GM19351 (cell line): ENCODE data around the gene ZMPSTE24.

Source experiments
- ATAC-seq: cut with Tn5 transposase; IDR thresholded peaks from one replicate; pipeline ENCODE4 v1.9.1; 2021; ENCODE audit warnings: mild to moderate bottlenecking, moderate library complexity; ENCODE audit not compliant: unreplicated experiment

The ZMPSTE24 gene

DNA sequence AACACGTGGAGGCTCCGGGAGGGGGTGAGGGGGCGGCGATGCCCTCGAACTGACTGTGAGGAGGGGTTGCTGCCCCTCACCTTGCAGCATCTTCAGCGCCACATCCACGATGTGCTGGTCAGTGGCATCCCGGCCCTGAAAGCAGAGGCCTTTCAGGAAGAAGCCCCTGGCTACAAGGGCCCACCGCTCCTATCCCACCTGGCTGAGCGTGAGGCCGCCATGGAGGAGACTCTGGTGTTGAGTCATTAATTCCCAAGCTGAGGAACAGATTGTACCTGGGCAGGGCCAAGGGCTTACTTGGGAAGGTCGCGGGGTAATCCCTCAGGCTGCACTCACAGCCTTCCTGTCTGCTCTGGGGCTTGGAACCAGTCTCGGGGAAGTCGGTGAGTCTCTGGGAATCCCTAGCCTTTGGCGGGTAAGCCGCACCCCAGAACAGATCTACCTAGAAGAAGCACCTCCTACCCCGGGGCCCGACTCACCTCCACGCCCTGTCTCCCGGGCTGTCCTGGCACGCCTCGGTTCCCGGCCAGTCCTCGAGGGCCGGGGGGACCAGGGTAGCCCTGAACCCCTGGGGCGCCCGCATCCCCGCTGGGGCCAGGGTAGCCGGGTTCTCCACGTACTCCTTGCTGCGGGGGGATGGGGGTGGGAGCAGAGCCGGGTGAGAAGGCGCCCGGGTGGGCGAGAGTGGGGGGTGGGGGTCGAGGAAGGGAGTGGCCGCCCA, 45.2 kb downstream of the ZMPSTE24 start:
- no peak for ATAC-seq

DNA sequence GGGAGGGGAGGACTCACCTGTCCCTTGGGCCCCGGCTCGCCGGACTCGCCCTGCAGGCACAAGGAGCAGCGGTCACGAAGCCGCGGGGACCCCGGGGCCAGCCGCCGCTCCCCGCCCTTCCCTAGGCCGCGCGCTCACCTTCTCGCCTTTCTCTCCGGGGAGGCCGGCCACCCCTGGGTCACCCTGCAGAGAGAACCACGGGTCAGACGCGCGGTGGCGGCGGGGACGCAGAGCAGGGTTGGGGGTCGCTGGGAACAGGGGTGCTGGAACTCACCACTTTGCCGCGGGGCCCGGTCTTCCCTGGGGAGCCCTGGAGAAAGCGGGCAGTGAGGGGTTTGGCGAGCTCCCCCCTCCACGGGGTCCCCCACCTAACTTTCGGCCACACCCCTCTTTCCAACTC, 45.8 kb downstream of the ZMPSTE24 start:
- ATAC-seq = no peak

DNA sequence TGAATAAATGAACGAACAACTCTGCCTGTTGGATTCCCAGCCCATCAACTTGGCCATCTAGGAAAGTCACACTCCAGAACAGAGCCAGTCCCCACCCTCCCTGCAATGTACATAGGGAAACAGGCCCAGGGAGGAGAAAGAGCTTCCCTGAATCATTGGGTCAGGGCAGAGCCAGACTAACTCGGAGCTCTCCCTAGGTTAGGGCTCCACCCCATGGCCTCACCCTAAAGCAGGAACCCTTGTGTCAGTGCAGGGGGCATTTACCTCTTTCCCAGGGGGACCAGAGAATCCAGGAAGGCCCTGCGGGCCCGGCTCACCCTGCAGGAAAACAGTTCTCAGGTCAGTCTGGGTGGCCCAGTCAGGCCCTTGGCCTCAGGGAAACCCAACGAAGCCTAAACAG, 47.4 kb downstream of the ZMPSTE24 start:
- ATAC-seq = no peak

DNA sequence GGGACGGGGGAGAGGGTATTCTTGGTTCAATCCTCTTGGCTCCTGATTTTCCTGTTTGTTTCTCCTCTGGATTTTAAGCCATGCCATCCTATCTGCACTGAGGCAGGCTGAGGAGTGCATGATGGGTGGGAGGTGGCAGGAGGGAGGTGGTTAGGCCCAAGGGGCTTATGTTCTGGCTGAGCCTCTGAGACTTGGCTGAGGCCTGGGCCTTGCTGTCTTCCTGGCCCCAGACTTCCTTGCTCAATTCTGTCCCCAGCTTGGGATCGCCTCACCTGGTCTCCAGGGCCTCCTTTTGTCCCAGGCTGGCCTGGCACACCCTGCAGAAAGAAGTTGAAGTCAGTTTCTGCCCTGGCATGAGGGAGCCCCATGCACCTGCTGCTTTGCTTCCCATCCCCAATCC, 47.8 kb downstream of the ZMPSTE24 start:
- ATAC-seq = no peak

DNA sequence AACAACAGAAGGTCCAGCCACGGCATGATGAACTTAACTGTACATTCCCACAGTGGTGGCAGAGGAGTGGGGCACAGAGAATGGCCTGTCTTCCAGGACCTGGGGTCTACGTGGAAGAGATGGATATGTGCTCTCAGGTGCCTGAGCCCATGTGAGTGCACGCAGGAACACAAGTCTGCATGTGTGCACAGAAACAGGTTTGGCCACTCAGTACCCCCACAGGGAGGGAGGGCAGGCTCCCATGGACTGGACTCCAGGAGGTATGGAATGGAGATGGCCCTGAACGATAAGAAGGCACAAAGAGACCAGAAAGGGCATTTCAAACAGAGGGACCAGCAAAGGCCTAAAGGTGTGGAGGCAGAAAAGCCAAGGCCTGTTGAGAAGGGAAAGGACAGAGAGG, 48.3 kb downstream of the ZMPSTE24 start:
- ATAC-seq = no peak

DNA sequence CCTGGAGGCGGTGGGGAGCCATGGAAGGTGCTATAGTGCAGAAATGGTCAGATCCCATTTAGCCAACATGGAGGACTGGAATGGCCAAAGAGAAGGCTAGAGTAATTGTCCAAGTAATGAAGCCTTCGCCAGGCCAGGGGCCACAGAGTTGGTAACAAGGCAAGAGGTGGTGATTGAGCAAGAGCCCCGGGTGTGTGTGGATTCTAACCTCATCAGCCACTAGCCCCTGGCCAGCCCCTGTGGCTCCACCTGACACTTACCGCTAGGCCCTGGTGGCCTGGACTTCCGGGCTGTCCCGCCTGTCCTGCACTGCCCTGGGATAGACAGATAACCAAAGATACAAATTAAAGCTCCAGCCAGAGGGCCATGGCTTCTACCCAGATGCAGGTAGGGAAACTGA, 49.1 kb downstream of the ZMPSTE24 start:
- no peak for ATAC-seq

DNA sequence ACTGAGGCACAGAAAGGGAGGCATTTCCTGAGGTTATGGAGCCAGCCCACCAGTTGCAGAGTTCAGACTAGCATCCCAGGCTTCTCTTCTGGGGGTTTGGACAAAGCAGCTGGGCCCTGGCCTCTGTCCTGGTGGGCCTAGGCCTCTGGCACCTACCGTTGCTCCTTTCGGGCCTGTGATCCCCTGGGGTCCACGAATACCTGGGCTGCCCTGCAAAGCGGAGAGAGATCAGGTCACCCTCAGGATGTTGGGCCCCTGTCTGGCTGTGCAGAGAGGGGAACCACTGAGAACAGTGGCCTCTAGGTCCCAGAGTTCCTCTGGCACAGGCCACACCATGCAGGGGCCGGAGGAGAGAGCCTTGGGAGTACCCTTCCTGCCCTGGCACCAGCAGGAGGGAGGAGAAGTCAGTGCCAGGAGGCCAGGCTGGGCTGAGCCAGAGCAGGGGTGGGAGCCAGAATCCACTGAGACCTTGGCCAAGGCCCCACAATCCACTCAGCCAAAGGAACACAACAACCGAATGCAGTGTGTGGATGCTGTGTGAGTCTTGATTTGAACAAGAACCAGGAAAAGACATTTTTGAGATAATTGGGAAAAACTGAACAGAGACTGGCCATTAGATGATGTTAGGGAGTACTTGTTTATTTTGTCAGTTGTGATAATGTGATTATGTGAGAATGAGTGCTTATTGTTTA, 50.1 kb downstream of the ZMPSTE24 start:
- ATAC-seq = no peak

DNA sequence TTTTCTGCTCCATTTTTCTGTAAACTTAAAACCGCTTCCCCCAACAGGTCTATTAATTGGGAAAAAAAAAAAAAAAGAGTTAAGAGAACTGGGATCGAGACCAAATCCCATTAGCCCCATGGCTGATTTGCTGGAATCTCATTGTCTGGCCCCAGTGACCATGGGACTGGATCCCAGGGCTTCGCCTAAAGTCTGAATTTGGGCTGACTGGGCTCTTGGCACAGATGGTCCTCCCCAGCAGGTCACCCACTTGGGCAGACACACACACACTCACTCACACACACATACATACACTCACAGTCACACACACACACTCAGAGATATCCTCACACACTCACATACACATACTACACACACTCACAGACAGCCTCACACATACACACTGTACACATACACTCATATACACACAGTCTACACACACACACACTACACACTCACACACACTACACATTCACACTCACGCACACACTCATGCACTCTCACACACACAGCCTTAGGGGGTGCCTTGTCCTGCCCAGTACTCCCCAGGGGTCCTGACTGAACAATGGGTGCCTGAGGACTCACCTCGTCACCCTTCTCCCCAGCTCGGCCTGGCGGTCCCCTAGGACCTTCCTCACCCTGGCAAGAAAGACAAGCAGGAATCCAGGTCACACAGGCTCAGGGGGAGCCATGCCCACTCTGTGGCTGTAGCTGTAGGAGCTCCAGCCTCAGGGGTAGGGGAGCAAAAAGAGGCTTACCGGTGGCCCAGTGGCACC, 51.5 kb downstream of the ZMPSTE24 start:
- no peak for ATAC-seq

DNA sequence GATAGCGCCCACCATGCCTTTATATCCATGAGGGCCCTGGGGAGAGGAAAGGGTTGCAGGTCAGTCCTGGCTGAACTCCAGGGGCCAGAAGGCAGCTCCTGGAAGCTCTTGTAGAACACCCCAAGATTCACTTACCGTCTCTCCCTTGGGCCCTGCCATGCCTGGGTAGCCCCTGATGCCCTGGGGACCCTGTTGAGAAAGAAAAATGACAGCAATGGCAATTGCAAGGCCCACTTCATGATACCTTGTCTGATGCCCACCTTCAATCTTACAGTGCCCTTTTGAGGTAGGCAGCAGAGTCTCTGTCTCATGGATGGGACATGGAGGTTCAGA, 52.1 kb downstream of the ZMPSTE24 start:
- no peak for ATAC-seq

DNA sequence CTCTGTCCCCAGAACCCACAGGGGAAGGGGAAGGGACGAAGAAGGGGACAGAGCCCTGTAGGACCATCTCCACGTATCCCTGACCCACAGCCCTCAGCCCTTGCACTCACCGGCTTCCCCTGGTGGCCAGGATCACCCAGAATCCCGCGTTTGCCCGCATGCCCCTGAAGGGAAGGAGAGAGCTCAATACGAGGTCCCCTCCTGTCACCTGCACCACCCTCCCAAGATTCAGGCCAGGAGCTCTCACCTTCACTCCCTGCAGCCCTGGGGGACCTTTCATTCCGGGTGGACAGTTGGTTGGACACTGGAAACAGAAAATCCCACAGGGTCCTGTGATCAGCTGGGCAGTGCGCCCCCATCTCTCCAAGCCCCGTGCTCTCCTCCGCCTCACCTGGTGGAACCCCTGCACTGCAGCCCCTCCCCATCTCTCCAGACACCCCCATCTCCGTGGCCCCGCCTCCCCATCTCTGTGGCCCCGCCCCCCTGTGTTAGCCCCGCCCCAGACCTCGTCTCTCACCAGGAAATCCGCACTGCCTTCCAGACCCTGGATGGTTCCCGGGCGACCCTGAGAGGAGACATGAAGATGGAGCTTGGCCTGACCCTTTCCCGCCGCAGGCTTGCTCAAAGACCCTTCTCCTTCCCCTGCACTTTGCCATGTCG, 53.1 kb downstream of the ZMPSTE24 start:
- ATAC-seq = no peak

DNA sequence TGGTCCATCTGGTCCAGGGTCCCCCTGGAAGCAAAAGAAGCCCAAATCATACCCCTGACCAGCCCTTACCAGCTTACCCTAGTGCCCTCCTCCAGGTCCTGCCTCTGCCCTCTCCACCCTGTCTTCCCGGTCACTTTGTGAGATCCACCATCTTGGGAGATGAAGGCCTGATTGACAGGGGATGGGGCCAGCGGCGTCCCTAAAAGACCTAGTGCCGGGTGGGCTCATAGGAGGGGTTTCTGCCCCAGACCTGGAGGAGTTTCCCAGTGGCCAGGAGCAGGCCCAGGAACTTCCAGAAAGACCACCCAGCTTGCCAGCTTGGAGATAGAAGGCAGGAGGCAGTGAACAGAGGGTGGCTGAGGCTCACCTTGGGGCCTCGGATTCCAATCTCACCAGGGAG, 53.7 kb downstream of the ZMPSTE24 start:
- no peak for ATAC-seq

DNA sequence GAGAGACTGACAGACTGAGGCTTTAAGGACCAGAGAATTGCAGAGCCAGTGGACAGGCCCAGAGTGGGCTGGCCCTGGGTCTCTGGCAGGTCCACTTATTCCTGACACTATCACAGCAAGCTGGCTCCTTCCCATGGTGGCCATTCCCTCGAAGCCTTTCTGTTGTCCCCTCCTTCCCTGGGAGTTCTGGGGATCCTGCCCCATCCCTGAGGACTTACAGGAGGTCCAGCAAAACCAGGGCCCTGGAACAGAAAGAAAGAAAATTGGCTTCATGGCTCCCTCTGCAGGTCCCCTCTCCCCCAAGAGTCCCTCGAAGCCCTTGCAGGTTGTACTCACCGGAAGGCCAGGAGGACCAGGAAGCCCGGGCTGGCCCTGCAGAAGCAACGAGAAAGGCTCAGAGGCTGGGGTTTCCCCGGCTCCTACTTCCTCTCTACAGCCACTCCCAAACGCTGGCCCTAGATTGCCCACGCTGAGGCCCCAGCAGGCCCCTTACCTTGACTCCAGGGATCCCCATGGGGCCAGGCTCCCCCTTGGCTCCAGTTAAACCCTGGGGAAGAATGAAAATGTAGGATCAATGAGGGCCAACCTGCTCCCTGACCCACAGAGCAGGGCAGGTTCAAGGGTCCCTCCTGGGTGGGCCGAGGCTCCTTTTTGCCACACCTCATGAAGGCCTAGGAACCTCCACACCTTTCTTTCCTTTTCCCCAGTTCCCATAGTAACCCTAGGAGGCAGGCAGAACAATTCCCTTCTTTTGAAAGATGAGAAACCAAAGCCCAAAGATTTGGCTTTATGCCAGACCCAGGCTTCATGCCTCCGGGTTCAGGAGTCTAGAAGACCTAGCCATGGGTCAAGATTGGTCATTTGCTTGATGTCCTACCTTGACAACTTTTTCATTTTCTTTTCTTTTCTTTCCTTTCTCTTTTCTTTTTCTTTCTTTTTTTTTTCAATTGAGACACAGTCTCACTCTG, 54.5 kb downstream of the ZMPSTE24 start:
- peak; percentile 65 for ATAC-seq

DNA sequence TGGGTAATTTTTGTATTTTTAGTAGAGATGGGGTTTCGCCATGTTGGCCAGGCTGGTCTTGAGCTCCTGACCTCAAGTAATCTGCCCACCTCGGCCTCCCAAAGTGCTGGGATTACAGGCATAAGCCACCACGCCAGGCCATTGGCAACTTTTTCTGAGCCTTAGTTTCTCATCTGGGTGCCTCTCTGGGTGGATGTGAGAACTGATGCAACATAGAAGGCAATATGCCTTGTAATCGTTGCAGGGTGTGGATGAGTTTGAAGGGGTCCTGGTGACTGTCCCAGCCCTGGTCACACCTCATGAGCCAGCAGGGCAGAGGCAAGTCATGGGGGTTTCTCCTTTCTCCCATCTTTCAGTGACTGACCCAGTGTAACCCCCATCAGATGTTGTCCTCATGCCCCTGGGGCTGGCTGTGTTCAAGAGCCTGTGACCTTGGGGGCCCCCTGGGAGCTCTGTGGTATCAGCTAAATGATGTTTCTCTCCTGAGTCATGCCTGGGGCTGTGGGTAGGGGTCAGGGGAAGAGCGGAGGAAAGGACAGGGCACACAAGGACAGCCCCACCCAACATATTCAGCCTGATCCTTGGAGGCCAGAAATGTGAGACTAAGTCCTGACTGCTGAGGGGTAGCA, 55.4 kb downstream of the ZMPSTE24 start:
- no peak for ATAC-seq

DNA sequence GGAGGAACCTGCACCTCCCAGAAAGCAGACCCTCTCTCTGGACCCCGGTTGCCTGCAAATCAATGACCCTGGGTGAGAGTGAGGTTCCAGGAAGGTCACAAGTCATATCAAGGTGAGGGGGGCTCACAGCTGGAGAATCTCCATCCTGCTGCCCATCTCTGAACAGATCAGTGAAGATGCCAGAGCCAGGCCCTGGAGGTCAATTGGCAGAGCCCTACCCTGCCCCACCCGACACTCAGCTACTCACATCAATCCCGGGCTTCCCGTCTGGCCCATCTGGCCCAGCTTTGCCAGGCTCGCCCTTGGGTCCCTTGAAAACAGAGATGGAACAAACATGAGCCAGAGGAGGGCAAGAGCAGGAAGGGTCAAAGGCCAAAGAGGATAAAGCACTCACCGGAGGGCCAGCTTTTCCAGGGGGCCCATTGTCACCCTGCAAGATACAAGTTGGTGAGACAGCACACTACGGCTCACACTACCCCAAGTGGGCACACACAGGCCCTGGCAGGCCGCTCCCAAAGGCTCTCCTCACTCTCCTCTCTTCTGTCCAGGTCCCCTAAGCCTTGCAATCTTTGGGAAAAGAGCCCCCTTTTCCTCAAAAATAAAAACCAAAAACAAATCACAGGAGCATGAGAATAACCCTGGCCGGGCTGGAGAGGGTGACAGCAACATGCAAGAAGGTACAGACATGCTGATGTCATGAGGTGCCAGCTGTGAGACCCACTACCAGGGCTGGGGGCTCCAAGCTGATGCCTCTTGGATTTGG, 56.1 kb downstream of the ZMPSTE24 start:
- no peak for ATAC-seq

DNA sequence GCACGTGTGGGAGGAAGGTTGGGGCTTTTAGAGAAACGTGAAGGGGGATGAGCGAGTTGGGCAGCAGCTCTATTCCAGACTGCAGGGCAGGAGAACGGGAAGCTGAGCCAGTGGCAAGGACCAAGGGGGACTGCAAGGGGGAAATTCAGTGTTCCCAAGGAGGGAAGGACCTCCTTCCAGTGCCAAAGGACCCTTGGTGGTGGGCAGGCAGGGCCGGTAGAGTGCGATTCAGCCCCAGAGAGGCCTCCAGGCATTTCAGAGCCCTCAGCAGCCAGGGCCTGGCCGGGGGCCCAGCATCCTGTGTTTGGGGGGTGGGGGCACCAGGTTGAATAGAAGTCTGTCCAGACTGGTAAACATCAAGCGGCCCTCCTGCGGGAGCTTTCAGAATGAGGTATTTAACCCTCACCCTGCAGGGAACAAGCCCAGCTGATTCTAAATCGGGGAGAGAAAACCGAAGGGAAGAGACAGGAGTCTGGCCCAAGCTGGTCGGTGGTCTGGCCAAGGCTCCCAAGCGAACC, 56.7 kb downstream of the ZMPSTE24 start:
- ATAC-seq = no peak

DNA sequence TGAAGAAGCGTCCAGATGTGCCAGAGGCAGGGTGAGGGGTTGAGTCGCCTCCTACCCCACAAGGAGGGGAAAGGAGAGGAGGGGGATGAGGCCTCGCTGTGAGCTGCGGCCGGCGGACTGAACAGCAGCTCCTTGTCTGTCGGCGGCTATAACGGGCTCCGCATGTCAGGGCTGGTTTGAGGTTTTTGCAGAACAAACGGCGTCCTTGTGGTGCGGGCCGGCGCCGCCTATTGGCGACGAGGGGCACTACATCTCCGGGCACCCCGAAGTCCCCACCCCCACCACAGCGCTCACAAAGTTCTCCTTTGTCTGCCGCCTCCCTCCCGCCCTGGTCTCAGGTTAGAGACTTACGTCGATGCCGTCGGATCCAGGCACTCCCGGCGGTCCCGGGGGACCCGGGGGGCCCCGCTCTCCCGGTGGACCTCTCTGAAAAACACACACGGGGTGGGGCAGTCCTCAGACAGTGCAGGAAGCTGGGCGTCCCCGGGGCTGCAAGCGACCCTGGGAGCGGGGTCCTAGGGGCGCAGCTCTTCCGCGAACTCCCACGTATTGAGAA, 57.3 kb downstream of the ZMPSTE24 start:
- ATAC-seq = no peak

DNA sequence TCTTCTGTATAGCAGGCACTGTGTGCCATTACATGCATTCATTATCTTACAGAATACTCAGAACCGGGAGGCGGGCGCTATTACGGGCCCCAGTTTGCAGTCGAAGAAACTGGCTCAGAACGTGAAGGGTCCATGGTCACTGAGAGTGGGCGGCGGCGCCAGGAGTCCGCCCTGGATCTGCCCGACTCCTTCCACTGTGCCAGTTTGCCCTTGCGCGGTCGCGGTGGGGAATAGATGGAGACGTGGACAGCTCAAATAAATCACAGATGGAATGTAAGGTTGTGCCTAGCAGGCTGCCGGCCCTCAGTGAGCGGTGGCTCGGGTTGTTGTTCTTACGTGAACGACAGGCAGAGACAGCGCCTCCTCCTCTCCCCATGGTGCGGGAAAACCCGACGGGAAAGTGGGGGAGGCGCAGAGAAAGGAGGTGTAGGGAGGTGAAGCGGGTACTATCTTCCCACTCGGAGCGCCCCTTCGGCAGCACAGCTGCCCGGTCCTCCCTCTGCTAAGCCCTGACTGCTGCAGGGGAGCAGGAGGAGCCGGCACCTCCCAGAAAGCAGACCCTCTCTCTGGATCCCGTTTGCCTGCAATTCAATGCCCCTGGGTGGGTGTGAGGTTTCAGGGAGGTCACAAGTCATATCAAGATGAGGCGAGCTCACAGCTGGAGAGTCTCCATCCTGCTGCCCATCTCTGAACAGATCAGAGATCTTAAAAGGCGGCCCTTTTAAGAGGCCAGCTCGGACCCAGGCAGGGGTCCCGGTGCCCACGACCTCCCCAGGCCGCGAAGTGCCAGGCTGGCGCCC, 58.0 kb downstream of the ZMPSTE24 start:
- ATAC-seq = no peak
